SK-N-SH treated with all-trans-retinoic acid at 6 μM for 48 hours (cell line): ENCODE data around the gene C1orf232.

Experiments used
- ATAC-seq: fragments of 200-7000 bp; cut with Tn5 transposase; 3 replicates; pipeline ENCODE4 v1.9.1; 2020; ENCODE audit warnings: mild to moderate bottlenecking, moderate library complexity
- ARNTL ChIP-seq: fragments of 450-650 bp; formaldehyde crosslinking; IDR thresholded peaks from 2 replicates; pipeline ENCODE4 v1.5.0; 2020; ENCODE audit warnings: low read depth, mild to moderate bottlenecking, moderate library complexity, borderline replicate concordance
- BACH2 ChIP-seq: fragments of 250-450 bp; sonication (Bioruptor Pico); IDR thresholded peaks from 2 replicates; pipeline ENCODE4 v1.9.0; 2021; ENCODE audit warnings: mild to moderate bottlenecking, borderline replicate concordance
- CSDC2 ChIP-seq: fragments of 250-450 bp; sonication (Bioruptor Pico); IDR thresholded peaks from 2 replicates; pipeline ENCODE4 v1.5.0; 2020; ENCODE audit warnings: mild to moderate bottlenecking, moderate library complexity
- ESRRG ChIP-seq: fragments of 250-450 bp; sonication (Bioruptor Pico); IDR thresholded peaks from 2 replicates; pipeline ENCODE4 v1.6.1; 2021; ENCODE audit warnings: mild to moderate bottlenecking
- GLIS3 ChIP-seq: fragments of 250-450 bp; sonication (Bioruptor Pico); IDR thresholded peaks from 2 replicates; pipeline ENCODE4 v1.5.0; 2020; ENCODE audit warnings: mild to moderate bottlenecking, moderate library complexity
- ISL1 ChIP-seq: fragments of 250-450 bp; sonication (Bioruptor Pico); IDR thresholded peaks from 2 replicates; pipeline ENCODE4 v2.1.2; 2022; ENCODE audit warnings: mild to moderate bottlenecking, moderate library complexity
- OSR1 ChIP-seq: fragments of 250-450 bp; sonication (Bioruptor Pico); IDR thresholded peaks from 2 replicates; pipeline ENCODE4 v1.8.0; 2022; ENCODE audit warnings: moderate library complexity, mild to moderate bottlenecking, inconsistent platforms
- PPARA ChIP-seq: fragments of 250-450 bp; sonication (Bioruptor Pico); IDR thresholded peaks from 2 replicates; pipeline ENCODE4 v1.5.0; 2020; ENCODE audit warnings: mild to moderate bottlenecking, borderline replicate concordance
- RARB ChIP-seq: fragments of 250-450 bp; sonication (Bioruptor Pico); IDR thresholded peaks from 2 replicates; pipeline ENCODE4 v1.8.0; 2021; ENCODE audit warnings: mild to moderate bottlenecking, moderate library complexity
- SNAI2 ChIP-seq: fragments of 250-450 bp; sonication (Bioruptor Pico); IDR thresholded peaks from 2 replicates; pipeline ENCODE4 v1.5.0; 2020; ENCODE audit warnings: mild to moderate bottlenecking, moderate library complexity
- TCF4 ChIP-seq: fragments of 250-450 bp; sonication (Bioruptor Pico); IDR thresholded peaks from 2 replicates; pipeline ENCODE4 v1.8.0; 2021; ENCODE audit warnings: mild to moderate bottlenecking, moderate library complexity, borderline replicate concordance
- ZC3H10 ChIP-seq: fragments of 250-450 bp; sonication (Bioruptor Pico); IDR thresholded peaks from 2 replicates; pipeline ENCODE4 v1.5.1; 2021; ENCODE audit warnings: mild to moderate bottlenecking, moderate library complexity
- ZFP3 ChIP-seq: fragments of 250-450 bp; sonication (Bioruptor Pico); IDR thresholded peaks from 2 replicates; pipeline ENCODE4 v1.5.0; 2020; ENCODE audit warnings: mild to moderate bottlenecking, moderate library complexity
- ZFP30 ChIP-seq: fragments of 450-650 bp; formaldehyde crosslinking; IDR thresholded peaks from 2 replicates; pipeline ENCODE4 v1.5.0; 2022; ENCODE audit warnings: mild to moderate bottlenecking, moderate library complexity
- ZNF565 ChIP-seq: fragments of 450-650 bp; formaldehyde crosslinking; conservative IDR thresholded peaks from 2 replicates; pipeline ENCODE4 v1.5.0; 2020; ENCODE audit warnings: low read depth, mild to moderate bottlenecking, moderate library complexity
- ZNF70 ChIP-seq: fragments of 450-650 bp; formaldehyde crosslinking; IDR thresholded peaks from 2 replicates; pipeline ENCODE4 v1.5.0; 2020; ENCODE audit warnings: mild to moderate bottlenecking, moderate library complexity
- ZNF8 ChIP-seq: fragments of 450-650 bp; formaldehyde crosslinking; IDR thresholded peaks from 2 replicates; pipeline ENCODE4 v1.5.0; 2020; ENCODE audit warnings: mild to moderate bottlenecking, moderate library complexity
- TF ChIP-seq, protein P1 (sequence below): fragments of 250-450 bp; sonication (Bioruptor Pico); IDR thresholded peaks from 2 replicates; pipeline ENCODE4 v1.5.0; 2020; ENCODE audit warnings: mild to moderate bottlenecking, moderate library complexity
- TF ChIP-seq, protein P2 (sequence below): fragments of 250-450 bp; sonication (Bioruptor Pico); IDR thresholded peaks from 2 replicates; pipeline ENCODE4 v1.5.1; 2021; ENCODE audit warnings: mild to moderate bottlenecking, moderate library complexity
- TF ChIP-seq, protein P3 (sequence below): fragments of 250-450 bp; sonication (Bioruptor Pico); IDR thresholded peaks from 2 replicates; pipeline ENCODE4 v1.5.1; 2020; ENCODE audit warnings: low read depth, mild to moderate bottlenecking, moderate library complexity
- TF ChIP-seq, protein P4 (sequence below): fragments of 250-450 bp; sonication (Bioruptor Pico); IDR thresholded peaks from 2 replicates; pipeline ENCODE4 v1.8.0; 2020; ENCODE audit warnings: mild to moderate bottlenecking, moderate library complexity, borderline replicate concordance

Gene C1orf232

DNA sequence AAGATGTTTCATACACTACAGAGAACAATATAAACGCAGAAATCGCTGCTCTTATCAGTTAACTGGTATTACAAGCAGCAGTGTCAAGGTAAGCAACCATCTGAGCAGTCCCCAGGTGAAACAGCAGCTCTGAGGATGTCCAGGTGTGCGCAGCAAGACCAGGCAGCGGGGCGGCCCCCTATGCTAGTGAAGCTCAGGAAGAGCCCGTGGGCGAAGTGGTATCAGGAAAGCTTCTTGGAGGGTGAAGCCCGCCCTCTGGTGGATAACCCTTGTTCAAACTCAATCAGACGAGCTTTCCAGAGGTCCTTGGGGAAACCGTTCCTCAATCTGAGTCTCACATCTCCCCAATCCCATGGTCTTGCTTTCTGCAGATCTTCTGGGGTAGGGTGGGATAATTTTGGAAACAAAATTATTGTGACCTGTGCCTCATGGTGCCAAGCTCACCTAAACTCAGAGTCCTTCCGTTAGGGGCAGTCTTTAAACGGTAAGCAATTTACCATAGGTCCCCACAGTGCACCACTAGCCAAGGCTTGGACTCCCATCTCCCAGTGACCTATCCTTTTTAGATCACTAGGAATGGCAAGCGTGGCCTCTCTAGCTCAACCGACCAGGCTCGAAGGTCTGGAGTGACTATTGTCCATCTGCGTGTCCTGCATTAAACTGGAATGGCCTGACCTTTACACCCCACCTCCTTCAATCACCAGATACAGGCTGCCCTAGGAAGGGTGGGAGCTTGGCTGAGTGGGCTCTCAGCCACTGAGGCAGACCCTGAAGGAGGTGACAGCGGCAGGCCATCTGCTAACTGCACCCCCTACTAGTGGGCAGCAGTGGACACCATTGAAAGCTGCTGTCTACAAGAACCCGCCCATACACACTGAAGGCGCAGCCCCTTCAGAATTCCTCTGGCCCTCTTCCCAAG lies 23.5 kb downstream of the C1orf232 start (continued):
- TF ChIP-seq ISL1 (CRISPR knock-in tag) (no peak), SNAI2 (CRISPR knock-in tag) (no peak), ESRRG (no peak), ZC3H10 (CRISPR knock-in tag) (no peak), ZFP3 (CRISPR knock-in tag) (no peak), OSR1 (no peak)
- TF ChIP-seq, protein P1, sequence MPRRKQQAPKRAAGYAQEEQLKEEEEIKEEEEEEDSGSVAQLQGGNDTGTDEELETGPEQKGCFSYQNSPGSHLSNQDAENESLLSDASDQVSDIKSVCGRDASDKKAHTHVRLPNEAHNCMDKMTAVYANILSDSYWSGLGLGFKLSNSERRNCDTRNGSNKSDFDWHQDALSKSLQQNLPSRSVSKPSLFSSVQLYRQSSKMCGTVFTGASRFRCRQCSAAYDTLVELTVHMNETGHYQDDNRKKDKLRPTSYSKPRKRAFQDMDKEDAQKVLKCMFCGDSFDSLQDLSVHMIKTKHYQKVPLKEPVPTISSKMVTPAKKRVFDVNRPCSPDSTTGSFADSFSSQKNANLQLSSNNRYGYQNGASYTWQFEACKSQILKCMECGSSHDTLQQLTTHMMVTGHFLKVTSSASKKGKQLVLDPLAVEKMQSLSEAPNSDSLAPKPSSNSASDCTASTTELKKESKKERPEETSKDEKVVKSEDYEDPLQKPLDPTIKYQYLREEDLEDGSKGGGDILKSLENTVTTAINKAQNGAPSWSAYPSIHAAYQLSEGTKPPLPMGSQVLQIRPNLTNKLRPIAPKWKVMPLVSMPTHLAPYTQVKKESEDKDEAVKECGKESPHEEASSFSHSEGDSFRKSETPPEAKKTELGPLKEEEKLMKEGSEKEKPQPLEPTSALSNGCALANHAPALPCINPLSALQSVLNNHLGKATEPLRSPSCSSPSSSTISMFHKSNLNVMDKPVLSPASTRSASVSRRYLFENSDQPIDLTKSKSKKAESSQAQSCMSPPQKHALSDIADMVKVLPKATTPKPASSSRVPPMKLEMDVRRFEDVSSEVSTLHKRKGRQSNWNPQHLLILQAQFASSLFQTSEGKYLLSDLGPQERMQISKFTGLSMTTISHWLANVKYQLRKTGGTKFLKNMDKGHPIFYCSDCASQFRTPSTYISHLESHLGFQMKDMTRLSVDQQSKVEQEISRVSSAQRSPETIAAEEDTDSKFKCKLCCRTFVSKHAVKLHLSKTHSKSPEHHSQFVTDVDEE (CRISPR knock-in tag): no peak
- TF ChIP-seq, all 23 proteins: peak for 0

DNA sequence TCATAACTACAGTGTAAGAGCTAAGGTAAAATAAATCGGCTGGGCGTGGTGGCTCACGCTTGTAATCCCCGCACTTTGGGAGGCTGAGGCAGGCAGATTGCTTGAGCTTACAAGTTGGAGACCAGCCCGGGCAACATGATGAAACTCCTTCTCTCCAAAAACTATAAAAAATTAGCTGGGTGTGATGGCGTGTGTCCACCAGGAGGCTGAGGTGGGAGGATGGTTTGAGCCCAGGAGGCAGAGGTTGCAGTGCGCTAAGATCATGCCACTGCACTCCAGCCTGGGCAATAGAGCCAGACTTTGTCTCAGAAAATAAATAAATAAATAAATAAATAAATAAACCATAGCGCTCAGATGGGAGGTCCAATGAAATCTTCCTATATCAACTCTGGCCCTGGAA lies 26.6 kb downstream of the C1orf232 start:
- TF ChIP-seq RARB (CRISPR knock-in tag) (no peak), GLIS3 (no peak), SNAI2 (CRISPR knock-in tag) (no peak), TCF4 (CRISPR knock-in tag) (no peak), ISL1 (CRISPR knock-in tag) (no peak), ZFP30 (CRISPR knock-in tag) (no peak), ESRRG (no peak), ARNTL (CRISPR knock-in tag) (no peak), BACH2 (no peak), ZNF8 (no peak), ZNF565 (no peak), ZC3H10 (CRISPR knock-in tag) (no peak), CSDC2 (CRISPR knock-in tag) (no peak), ZFP3 (CRISPR knock-in tag) (no peak), ZNF70 (no peak)
- TF ChIP-seq, protein P2, sequence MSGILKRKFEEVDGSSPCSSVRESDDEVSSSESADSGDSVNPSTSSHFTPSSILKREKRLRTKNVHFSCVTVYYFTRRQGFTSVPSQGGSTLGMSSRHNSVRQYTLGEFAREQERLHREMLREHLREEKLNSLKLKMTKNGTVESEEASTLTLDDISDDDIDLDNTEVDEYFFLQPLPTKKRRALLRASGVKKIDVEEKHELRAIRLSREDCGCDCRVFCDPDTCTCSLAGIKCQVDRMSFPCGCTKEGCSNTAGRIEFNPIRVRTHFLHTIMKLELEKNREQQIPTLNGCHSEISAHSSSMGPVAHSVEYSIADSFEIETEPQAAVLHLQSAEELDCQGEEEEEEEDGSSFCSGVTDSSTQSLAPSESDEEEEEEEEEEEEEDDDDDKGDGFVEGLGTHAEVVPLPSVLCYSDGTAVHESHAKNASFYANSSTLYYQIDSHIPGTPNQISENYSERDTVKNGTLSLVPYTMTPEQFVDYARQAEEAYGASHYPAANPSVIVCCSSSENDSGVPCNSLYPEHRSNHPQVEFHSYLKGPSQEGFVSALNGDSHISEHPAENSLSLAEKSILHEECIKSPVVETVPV (CRISPR knock-in tag): no peak
- TF ChIP-seq, protein P1 (CRISPR knock-in tag): no peak
- TF ChIP-seq, protein P3, sequence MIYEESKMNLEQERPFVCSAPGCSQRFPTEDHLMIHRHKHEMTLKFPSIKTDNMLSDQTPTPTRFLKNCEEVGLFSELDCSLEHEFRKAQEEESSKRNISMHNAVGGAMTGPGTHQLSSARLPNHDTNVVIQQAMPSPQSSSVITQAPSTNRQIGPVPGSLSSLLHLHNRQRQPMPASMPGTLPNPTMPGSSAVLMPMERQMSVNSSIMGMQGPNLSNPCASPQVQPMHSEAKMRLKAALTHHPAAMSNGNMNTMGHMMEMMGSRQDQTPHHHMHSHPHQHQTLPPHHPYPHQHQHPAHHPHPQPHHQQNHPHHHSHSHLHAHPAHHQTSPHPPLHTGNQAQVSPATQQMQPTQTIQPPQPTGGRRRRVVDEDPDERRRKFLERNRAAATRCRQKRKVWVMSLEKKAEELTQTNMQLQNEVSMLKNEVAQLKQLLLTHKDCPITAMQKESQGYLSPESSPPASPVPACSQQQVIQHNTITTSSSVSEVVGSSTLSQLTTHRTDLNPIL (CRISPR knock-in tag): no peak
- TF ChIP-seq, all 23 proteins: peak for 0
- no peak for ATAC-seq

DNA sequence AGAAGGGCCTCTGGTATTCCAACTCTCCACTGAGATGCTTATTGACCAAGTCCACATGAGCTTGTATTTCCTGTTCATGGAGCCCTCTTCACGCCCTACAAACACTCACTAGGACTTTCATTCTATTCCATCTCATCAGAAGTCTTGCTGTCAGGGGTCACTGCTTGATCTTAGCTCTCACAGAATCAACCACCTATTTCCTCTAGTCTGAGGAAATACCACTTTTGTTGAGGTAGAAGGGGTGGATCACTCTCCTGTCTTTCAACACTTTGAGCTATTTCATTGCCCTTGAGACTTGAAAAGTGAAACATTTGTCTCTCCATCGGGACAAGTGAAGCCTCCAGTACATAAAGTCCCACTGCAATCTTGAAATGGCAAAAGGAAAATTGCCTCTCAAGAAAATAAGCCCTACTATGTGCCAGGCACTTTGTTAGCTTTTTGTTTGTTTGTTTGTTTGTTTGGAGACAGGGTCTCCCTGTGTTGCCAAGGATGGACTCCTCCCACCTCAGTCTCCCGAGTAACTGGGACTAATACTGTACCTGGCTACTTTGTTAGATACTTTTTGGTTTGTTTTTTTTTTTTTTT lies 29.7 kb downstream of the C1orf232 start:
- ATAC-seq: no peak
- TF ChIP-seq ZFP30 (CRISPR knock-in tag) (no peak), OSR1 (no peak), ESRRG (no peak), SNAI2 (CRISPR knock-in tag) (no peak), ZNF565 (no peak), ARNTL (CRISPR knock-in tag) (no peak), ZFP3 (CRISPR knock-in tag) (no peak), ISL1 (CRISPR knock-in tag) (no peak), PPARA (no peak)
- TF ChIP-seq, protein P4, sequence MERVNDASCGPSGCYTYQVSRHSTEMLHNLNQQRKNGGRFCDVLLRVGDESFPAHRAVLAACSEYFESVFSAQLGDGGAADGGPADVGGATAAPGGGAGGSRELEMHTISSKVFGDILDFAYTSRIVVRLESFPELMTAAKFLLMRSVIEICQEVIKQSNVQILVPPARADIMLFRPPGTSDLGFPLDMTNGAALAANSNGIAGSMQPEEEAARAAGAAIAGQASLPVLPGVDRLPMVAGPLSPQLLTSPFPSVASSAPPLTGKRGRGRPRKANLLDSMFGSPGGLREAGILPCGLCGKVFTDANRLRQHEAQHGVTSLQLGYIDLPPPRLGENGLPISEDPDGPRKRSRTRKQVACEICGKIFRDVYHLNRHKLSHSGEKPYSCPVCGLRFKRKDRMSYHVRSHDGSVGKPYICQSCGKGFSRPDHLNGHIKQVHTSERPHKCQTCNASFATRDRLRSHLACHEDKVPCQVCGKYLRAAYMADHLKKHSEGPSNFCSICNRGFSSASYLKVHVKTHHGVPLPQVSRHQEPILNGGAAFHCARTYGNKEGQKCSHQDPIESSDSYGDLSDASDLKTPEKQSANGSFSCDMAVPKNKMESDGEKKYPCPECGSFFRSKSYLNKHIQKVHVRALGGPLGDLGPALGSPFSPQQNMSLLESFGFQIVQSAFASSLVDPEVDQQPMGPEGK (CRISPR knock-in tag): no peak
- TF ChIP-seq, protein P1 (CRISPR knock-in tag): no peak
- TF ChIP-seq, protein P2 (CRISPR knock-in tag): no peak
